HPDE6-E6E7 (cell line): ENCODE measurements around the gene TBCEL.
"Not testable (repeated sequence)": the region's sequence is repeated elsewhere in the genome, so short reads cannot be mapped to it uniquely, and the experiment has no call there.

Source experiments
- DNase-seq: peaks from one replicate; pipeline ENCODE4 v3.0.0; 2011; ENCODE audit warnings: missing footprints; ENCODE audit errors: extremely low spot score

Gene TBCEL

DNA sequence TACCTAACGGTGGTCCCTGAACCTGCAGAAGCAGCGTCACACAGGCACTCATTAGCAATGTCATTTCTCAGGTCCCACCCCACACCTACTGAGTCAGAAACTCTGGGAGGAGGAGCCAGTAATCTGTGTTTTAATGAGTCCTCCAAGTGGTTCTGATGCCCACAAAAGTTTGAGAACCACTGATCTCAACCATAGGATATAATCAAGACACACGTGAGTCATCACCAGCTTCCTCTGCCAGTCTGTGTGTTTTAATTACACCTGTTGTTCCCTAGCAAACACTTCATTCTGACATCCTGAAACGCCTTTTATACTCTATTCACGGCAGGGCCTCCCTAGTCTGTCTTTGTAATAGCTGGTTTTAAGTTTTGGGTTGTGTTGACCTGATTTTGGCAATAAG lies 82.9 kb downstream of the TBCEL start:
- no peak for DNase-seq

DNA sequence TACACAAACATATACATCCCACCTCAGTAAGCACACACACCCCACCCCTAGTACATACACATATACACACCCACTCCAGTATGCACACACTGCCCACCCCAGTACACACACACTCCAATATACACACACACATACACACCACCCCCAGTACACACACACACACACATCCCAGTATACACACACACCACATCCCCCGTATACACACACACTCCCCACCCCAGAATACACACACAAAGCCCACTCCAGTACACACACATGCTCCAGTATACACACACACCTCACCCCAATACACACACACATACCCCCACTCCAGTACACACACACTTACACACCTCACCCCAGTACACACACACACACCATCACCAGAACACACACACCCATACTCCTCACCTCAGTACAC lies 84.5 kb downstream of the TBCEL start:
- DNase-seq: no peak

DNA sequence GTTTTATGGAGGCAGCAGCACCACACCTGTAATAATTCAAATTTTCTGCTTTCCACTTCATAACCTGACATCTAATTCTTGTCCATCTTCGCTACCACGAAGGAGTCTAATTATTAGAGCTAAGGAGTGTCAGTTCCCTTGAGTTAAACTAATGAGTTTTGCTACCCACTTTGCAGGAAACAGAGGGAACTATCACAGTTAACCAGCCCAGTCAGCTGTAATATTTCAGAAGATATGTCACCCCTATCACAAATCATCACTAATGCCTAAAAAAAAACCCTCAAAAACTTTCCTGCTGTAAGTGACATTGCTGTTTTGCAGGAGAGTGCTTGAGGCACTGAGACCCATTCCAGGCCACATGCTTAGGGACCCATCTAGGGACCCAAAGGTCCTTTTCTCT lies 85.6 kb downstream of the TBCEL start:
- DNase-seq: no peak

DNA sequence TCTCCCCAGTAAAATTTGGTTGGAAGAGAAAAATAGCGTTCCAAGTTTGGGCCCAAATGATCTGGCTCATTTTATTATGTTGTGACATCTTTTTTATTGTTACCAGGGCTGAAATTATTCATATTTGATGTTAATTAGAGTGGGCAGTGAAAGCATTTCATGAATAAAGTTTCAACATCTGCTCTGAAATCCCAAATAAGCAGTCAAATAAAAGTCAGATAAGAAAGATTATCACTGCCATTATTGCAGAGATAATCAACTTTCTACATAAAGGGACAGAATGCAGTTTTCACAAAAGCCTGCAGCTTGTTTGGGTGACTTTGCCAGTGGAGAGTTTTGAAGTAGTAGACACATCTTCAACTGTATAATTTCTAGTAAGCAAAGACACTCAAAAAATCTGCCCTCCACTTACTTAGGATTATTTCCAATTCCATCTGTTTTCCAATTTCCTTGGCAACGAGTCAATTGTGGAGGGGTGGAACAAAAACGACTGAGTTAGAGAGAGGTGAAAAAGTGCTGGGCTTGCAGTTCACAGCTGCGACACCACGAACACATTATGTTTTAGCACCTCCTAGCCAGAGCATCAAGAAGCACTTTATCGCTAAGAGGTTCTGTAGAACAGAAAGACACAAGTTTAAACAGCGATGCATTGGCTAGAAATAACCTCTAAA lies 86.1 kb downstream of the TBCEL start:
- no peak for DNase-seq

DNA sequence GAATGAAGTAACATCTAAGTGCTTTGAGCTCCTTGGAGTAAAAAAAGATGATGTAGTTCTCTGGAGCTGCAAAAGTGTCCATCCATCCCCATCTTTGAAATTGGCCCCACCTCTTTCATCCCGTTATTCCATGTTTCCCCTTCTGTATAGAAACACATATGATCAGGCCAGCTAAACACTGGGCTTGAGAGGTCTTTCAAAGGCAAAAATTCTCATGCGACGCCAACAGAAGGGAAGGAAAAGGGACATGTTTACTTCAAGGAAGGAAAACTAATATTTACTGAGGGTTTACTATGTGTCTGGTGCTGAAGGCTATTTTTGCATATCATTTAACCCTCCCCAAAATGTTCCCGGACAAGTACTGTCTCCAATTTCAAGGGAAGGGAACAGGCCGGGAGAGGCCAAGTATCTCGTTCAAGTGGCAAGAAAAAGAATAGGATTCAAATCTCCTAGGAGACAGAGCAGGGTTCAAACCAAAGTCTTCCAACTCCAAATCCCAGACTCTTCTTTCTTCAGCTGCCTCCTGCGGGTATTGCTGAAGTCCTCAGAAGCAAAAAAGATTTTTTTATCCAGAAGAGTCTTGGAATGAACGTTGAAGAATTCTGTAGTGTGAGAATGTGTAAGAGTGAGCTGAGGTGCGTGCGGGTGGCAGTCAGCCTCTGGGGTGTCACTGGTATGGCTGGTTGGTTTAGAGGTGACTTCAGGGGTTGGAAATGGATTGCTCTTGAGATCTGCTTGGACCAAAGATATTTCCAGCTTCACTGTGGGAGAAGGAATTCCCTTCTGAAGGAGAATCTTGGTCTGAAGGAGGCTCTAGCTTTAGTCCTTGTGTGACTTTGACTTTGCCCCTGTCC lies 87.2 kb downstream of the TBCEL start:
- no peak for DNase-seq

DNA sequence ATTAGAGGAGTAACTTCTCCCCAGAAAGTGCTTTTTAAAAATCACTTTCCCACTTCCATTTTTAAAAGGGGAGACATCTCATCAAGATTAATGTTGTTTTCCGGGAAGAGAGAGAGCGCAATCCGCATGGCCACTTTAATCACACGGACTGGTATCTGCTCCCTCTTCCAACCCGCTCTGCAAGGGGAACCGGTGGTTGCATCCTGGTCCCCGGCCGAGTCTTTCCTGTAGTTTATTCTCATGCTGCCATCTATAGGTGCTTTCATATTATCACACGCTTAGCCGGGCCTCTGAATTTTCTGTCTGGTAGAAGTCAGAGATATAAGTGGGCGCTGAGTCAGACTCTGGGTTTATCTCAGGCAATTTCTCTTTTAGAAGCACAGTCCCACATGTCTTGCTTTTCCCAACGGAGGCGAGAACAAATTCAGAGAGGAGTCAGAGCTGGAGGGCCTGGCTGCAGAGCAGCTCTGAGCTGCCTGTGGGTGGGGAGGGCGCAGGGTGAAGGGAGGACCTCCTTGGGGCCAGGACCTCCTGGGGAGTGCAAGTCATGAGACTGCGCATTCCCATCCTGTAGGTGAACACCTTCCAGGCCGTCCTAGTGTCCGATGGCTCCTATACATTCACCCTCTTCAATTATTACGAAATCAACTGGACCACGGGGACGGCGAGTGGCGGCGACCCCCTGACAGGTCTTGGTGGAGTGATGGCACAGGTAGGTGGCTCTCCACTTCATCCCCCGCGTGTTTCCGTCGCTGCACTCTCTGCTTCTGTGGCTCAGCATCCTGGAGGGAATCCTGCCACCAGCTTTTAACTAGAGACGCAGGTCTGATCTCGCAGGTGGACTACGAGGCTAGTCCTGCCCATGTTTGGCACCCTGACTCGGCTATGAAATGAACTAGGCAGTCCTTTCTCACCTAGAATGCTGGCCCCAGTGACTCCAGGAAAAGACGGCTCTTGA lies 88.9 kb downstream of the TBCEL start:
- peak; percentile 54 for DNase-seq

DNA sequence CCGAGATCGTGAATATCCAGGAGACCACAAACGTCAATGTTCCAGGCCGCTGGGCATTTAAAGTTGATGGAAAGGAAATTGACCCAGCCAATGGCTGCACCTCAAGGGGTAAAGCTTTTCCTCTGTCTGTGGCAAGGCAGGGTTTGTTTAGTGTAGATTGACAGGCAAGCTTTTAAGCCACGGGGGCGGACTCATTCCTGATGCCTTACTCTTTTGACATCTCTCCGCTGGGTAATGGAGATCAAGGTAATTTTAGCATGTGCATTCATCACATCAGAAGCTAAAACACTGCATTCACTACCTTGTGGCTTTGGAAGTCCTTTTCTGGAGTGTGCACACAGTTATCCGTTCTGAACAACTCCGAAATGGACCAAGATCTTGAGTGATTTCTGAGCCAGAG lies 89.7 kb downstream of the TBCEL start:
- no peak for DNase-seq

DNA sequence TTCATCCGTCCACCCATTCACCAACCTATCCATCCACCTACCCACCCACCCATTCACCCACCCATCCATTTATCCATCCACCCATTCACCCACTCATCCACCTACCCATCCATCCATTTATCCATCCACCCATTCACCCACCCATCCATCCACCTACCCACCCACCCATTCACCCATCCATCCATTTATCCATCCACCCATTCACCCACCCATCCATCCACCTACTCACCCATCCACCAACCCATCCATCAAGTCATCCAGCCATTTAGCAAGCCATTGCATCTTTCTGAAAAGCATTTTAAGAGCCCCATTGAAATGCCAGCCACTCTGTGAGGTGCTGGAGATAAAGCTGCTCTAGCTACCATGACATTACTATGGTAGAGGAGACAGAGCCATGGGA lies 91.1 kb downstream of the TBCEL start:
- not testable (repeated sequence) for DNase-seq

DNA sequence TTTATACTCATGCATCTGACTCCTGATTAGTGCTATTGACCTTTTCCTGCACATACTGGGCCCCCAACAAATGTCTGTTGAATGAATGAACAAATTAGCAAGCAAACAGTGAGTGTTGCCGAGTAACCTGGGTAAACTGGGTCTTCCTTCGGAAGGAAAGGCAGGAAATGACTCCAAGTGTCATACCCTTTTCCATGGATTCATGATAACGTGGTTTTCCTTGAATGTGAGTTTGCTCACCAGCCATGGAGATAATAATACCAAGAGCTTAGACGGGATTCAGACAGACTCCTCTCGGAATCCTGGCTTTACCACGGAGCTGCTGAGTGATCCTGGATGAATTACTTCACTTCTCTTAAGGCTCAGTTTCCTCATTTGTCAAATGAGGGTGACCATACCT lies 93.9 kb downstream of the TBCEL start:
- no peak for DNase-seq

DNA sequence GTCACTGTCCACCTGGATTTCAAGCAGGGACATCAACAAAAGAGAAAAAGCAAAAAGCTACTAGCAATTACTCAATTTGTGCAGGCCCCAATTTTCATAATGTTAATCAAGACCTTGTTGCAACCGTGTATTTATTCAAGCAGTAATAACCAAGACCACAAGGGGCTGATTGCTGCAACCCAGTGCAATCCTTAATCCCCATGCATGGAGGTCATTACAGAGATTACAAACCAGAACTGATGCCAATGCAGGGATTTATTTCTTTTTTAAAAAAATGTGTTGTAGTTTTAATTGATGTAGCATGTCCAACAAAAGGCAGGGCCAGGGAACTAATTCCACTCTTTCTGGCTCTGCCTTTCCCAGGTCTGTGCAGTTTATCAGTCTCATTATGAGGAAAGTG lies 95.5 kb downstream of the TBCEL start:
- no peak for DNase-seq

DNA sequence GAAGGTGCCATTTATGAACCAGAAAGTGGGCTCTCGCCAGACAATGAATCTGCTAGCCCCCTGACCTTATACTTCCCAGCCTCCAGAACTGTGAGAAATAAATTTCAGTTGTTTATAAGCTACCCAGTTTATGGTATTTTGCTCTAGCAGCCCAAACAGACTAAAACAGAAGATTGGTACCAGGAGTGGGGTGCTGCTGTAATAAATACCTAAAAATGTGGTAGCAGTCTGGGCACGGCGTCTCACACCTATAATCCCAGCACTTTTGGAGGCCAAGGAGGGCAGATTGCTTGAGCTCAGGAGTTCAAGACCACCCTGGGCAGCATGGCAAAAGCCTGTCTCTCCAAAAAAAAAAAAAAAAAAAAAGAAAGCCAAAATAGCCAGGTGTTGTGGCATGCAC lies 98.4 kb downstream of the TBCEL start:
- DNase-seq: no peak

DNA sequence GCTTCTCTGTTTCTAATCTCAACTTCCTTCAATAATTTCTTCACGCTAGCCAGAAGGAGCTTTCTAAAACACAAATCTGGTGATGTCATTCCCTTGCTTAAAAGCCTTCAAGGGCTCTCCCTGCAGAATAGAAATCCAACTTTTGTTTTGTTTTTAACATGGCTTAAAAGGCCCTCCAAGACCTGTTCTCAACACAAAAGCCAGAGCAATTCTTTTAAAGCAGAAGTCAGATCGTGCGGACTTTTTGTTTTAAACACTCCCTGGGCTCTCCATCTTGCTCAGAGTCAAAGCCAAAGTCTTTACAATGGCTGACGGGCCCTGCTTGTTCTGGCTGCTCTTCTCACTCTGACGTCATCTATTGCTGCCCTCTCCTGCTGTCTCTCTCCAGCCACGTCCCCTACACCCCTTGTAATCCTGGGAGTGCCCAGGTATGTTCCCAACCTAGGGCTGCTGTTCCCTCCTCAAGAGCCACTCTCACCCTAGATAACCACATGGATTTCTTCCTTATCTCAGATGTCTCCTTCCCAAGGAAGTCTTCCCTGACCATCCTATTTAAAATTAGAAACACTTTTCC lies 99.7 kb downstream of the TBCEL start:
- DNase-seq: no peak

DNA sequence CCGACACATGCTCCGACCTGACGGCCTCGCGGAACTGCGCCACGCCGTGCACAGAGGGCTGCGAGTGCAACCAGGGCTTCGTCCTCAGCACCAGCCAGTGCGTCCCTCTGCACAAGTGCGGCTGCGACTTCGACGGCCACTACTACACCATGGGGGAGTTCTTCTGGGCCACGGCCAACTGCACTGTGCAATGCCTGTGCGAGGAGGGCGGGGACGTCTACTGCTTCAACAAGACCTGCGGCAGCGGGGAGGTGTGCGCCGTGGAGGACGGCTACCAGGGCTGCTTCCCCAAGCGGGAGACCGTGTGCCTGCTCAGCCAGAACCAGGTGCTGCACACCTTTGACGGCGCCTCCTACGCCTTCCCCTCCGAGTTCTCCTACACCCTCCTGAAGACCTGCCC lies 103.9 kb downstream of the TBCEL start:
- DNase-seq: no peak

DNA sequence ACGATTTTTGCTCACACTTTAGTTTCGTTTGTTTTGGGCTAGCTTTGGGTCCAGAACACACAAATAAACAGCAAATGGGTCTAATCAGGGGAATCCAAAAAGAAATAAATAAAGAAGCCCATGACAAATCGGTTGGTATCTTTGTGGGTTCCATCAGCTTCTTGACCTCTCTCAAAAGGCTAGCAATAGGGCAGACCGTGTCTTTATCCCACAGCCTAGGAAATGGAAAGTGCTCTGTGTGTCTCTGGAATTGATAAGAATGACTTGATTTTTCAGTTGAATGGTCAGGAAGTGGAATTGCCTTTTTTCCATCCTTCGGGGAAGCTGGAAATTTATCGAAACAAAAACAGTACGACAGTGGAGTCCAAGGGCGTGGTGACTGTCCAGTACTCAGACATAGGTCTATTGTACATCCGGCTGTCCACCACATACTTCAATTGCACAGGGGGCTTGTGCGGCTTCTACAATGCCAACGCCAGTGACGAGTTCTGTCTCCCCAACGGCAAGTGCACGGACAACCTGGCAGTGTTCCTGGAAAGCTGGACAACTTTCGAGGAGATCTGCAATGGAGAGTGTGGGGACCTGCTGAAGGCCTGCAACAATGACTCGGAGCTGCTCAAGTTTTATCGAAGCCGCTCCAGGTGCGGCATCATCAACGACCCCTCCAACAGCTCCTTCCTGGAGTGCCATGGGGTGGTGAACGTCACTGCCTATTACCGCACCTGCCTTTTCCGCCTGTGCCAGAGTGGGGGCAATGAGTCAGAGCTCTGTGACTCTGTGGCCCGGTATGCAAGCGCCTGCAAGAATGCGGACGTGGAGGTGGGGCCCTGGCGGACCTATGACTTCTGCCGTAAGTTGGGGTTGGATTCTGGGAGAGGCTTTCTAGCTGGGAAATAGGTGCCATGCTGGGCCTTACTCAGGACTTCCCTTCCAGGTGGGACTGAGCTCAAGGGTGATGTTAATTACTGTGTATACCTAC lies 105.7 kb downstream of the TBCEL start:
- no peak for DNase-seq

DNA sequence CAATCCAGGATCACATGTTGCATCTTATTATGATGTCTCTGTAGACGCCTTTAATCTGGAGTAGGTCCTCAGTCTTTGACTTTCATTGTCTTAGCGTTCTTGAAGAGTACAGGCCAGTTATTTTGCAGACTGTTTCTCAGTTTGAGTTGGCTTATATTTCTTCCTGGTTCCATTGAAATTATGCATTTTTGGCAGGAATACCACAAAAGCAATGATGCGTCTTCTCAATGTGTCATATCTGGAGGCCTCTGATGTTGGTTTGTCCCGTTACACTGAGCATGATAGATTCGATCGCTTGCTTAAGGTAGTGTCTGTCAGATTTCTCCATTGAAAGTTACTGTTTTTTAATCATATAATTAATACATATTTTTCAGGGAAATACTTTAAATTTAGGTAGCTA lies 107.8 kb downstream of the TBCEL start:
- no peak for DNase-seq

DNA sequence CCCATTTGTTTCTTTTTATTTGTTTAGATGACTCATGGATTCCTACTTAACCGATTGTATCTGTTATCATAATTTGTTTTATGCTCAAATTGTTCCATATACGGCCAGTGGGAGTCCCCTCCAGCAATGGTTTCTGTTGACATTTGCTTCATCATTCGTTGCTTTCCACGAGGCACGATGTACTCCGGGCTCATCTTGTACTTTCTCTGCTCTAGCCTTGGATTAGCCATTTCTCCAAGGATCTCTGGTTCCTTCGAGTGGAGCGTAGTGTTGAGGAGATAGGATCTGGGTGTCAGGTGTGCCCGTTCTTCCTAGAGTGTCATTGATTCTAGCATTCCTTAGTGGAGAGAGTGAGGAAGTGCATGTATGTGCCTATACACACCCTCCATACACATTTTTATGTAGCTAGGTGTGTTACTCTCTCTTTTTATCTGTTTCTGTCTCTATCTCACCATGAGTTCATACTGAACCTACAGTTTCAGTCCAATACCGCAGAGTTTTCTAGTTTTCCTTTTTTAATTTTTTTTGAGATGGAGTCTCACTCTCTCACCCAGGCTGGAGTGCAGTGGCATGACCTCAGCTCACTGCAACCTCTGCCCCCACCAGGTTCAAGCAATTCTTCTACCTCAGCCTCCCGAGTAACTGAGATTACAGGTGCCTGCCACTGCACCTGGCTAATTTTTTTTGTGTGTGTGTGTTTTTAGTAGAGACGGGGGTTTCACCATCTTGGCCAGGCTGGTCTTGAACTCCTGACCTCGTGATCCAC lies 108.5 kb downstream of the TBCEL start:
- no peak for DNase-seq

DNA sequence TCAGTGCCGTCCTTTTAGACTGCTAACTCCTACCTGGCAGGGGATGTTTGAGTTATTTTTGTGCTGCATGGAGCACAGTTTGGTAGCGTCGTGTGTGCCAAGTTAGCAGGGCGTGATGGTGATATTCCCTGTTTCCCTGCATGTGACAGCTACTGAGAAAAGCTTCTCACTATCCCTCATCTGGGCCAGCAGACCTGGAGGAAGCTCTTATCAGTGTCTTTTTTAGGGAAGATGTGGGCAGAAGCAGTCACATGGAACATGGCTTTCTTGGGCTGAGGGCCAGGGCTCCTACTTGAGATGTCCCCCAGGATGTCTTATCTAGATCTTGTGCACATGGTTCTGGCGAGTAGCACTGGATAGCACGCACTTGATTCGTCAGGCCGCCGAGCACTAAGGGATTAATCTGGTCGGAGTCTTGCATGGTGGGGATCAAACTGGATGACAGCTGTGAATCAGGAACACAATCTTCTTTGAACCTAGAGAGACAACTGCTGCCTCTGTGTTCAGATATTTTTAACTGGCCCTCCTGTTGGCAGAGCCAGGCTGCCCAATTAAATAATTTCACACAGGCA lies 110.9 kb downstream of the TBCEL start:
- DNase-seq: no peak

DNA sequence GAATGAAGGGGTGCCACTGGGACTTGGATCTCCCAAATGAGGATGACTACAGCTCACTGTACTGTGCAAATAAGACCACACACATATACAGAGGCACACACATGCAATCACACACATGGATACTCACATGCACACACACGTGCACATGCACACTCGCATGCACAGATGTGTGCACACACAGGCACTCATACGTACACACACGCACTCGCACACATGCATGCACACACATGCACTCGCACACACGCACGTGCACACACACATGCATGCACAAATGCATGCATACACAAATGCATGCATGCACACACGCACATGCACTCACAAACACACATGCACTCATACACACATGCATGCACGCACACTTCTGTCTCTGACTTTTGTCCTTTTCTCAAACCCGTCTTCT lies 113.1 kb downstream of the TBCEL start:
- DNase-seq: no peak

DNA sequence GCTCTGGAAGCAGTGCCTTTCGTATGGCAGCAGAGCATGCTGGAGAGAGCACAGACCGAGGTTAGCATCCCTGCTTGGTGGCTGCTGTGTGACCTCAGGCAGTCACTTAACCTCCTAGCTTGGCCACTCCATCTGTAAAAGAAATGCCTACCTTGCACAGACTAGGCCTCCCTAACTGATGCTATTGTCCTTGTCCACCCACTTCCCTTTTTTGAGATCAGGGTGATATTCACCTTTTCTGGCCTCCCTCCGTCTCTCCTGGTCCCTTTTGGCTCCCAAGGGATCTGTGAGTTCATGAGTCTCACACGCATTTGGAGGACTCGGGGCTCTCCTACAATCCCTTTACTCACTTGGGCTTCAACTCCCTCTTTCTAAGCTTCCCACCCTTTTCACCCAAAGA lies 114.4 kb downstream of the TBCEL start:
- no peak for DNase-seq

DNA sequence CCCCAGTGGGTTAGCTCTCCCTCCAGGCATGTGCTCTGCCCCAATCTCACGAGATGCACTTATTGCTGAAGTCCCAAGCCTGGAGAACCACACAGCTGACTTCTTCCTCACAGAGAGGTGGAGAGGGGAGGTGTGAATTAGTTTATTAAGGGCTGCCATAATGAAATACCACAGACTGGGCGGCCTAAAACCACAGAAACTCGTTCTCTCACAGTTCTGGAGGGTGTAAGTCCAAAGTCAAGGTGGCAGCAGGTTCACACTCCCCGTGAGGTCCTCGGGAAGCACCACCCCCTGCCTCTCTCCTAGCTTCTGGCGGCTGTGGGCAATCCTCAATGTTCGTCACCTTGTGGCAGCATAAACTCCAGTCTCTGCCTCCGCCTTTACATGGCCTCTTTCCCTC lies 116.5 kb downstream of the TBCEL start:
- no peak for DNase-seq
